ENCODE data around the gene ACOX1. TPM values are rescaled to one million over a fixed set of nuclear protein-coding genes. Genes with fewer than 3 reads are reported as not detected.

Gene ACOX1
- total RNA-seq, 1 donor from 2014 or later: 9.7 TPM

- H3K27ac Mint-ChIP-seq: no peak overlapping the region
- H3K9me3 Mint-ChIP-seq: no peaks in the 10 kb centered on the region
- TF ChIP-seq CTCF (IDR thresholded peaks at IDR 0.05) (no peak), EZH2phosphoT487 (IDR thresholded peaks at IDR 0.05) (no peak), EZH2 (IDR thresholded peaks at IDR 0.05) (no peak)
- Histone ChIP-seq H3K9me3 (ENCODE audit: low read depth) (no peaks in the 10 kb centered on the region), H4K20me1 (ENCODE audit: low read depth) (no peaks in the 10 kb centered on the region), H3K36me3 (no peaks in the 10 kb centered on the region), H3K4me1 (no peaks in the 10 kb centered on the region), H3K4me3 (no peak overlapping the region), H3K4me2 (no peak overlapping the region), H3K79me2 (ENCODE audit: low read depth) (no peaks in the 10 kb centered on the region), H3K27ac (no peak overlapping the region), H2AFZ (replicated peaks) (no peak overlapping the region), H3K27me3 (no peaks in the 10 kb centered on the region), H3K9ac (no peak overlapping the region), H3F3A (ENCODE audit: low read depth) (no peaks in the 10 kb centered on the region)
- no peak overlapping the region for H3K4me3 Mint-ChIP-seq
- peaks cover 2% of the 10 kb centered on the region for H3K27me3 Mint-ChIP-seq (ENCODE audit: insufficient read depth, low read depth)
- H3K36me3 Mint-ChIP-seq: no peaks in the 10 kb centered on the region
- no peak for DNase-seq (ENCODE audit: low spot score)
- peaks cover 10% of the 10 kb centered on the region for H3K4me1 Mint-ChIP-seq
Measured at GRCh38 chr17:76018801-76019200, 39.8 kb upstream of the ACOX1 start.

- H3K36me3 Mint-ChIP-seq: no peaks in the 10 kb centered on the region
- Histone ChIP-seq H3K36me3 (no peaks in the 10 kb centered on the region), H3K9ac (no peak overlapping the region), H3K4me3 (no peak overlapping the region), H3K79me2 (ENCODE audit: low read depth) (no peaks in the 10 kb centered on the region), H3K4me1 (no peaks in the 10 kb centered on the region), H3K27me3 (no peaks in the 10 kb centered on the region), H3K4me2 (no peak overlapping the region), H2AFZ (replicated peaks) (no peak overlapping the region), H4K20me1 (ENCODE audit: low read depth) (no peaks in the 10 kb centered on the region), H3K27ac (no peak overlapping the region), H3K9me3 (ENCODE audit: low read depth) (no peaks in the 10 kb centered on the region), H3F3A (ENCODE audit: low read depth) (no peaks in the 10 kb centered on the region)
- H3K27me3 Mint-ChIP-seq (ENCODE audit: insufficient read depth, low read depth): peaks cover 2% of the 10 kb centered on the region
- peaks cover 15% of the 10 kb centered on the region for H3K4me1 Mint-ChIP-seq
- no peaks in the 10 kb centered on the region for H3K9me3 Mint-ChIP-seq
- H3K4me3 Mint-ChIP-seq: no peak overlapping the region
- H3K27ac Mint-ChIP-seq: no peak overlapping the region
- TF ChIP-seq CTCF (IDR thresholded peaks at IDR 0.05) (no peak), EZH2 (IDR thresholded peaks at IDR 0.05) (no peak), EZH2phosphoT487 (IDR thresholded peaks at IDR 0.05) (no peak)
- DNase-seq (ENCODE audit: low spot score): no peak
Measured at GRCh38 chr17:76018340-76018680, 39.3 kb upstream of the ACOX1 start.

GRCh38 chr17:76017481-76018339 lies 38.7 kb upstream of the ACOX1 start:
- Histone ChIP-seq H3K9me3 (ENCODE audit: low read depth) (no peaks in the 10 kb centered on the region), H3F3A (ENCODE audit: low read depth) (no peaks in the 10 kb centered on the region), H2AFZ (replicated peaks) (no peak overlapping the region), H3K79me2 (ENCODE audit: low read depth) (no peaks in the 10 kb centered on the region), H3K9ac (no peak overlapping the region), H3K4me1 (no peaks in the 10 kb centered on the region), H3K36me3 (no peaks in the 10 kb centered on the region), H3K4me3 (no peak overlapping the region), H3K27ac (no peak overlapping the region), H4K20me1 (ENCODE audit: low read depth) (no peaks in the 10 kb centered on the region), H3K4me2 (no peak overlapping the region), H3K27me3 (no peaks in the 10 kb centered on the region)
- DNase-seq (ENCODE audit: low spot score): no peak
- peaks cover 16% of the 10 kb centered on the region for H3K4me1 Mint-ChIP-seq
- no peak for TF ChIP-seq EZH2phosphoT487 (IDR thresholded peaks at IDR 0.05)
- TF ChIP-seq CTCF (IDR thresholded peaks at IDR 0.05): no peak
- no peak for TF ChIP-seq EZH2 (IDR thresholded peaks at IDR 0.05)
- H3K27me3 Mint-ChIP-seq (ENCODE audit: insufficient read depth, low read depth): peaks cover 6% of the 10 kb centered on the region
- no peak overlapping the region for H3K27ac Mint-ChIP-seq
- H3K36me3 Mint-ChIP-seq: no peaks in the 10 kb centered on the region
- no peaks in the 10 kb centered on the region for H3K9me3 Mint-ChIP-seq
- no peak overlapping the region for H3K4me3 Mint-ChIP-seq
